ENCODE results near the gene PCDHGA4.

GRCh38 chr5:141383345-141383744, 28.5 kb downstream of the PCDHGA4 start:
- TF ChIP-seq CTCF (conservative IDR thresholded peaks at IDR 0.05 in 1 of 2, IDR thresholded peaks at IDR 0.05 in 1 of 2; ENCODE audit: extremely low read depth in 1 of 2, insufficient read depth in 1 of 2, low read depth in 1 of 2, low read length in 2 of 2) (no peak), EZH2 (IDR thresholded peaks at IDR 0.05; ENCODE audit: borderline replicate concordance, low read length) (no peak)

Measured in mammary epithelial cell (primary cell).